ENCODE data around the gene FAAP24. TPM values are rescaled to one million over a fixed set of nuclear protein-coding genes. Genes with fewer than 3 reads are reported as not detected.
"Not testable (repeated sequence)": the region's sequence is repeated elsewhere in the genome, so short reads cannot be mapped to it uniquely, and the experiment has no call there.

Gene FAAP24
- total and polyA plus RNA-seq, 7 experiments from 2014 or later = 0.71 to 7.2 (median 2.5) TPM

- H3K27me3 ChIP-seq (ENCODE audit: control insufficient read depth in 2 of 2, insufficient read depth in 2 of 2, low read length in 2 of 2); H3K4me3 ChIP-seq (ENCODE audit: low read length); H3K9me3 Mint-ChIP-seq; POLR2A ChIA-PET; H3K4me3 Mint-ChIP-seq; ATAC-seq; intact Hi-C loops (cut with micrococcal nuclease); CTCF ChIA-PET; H3K36me3 Mint-ChIP-seq; H3K9me3 ChIP-seq (ENCODE audit: control insufficient read depth in 2 of 3, low read length in 3 of 3); H3K4me1 ChIP-seq (ENCODE audit: control insufficient read depth in 2 of 2, insufficient read depth in 2 of 2, low read length in 2 of 2); H3K27ac Mint-ChIP-seq; H3K27ac ChIP-seq (ENCODE audit: low read depth, low read length); H3K27me3 Mint-ChIP-seq; DNase-seq; H3K36me3 ChIP-seq (ENCODE audit: control insufficient read depth in 2 of 3, insufficient read depth in 3 of 3, low read length in 3 of 3): not testable (repeated sequence)
- peaks cover 10 to 22% (median 16%) of the 10 kb centered on the region in 7 donors for H3K4me1 Mint-ChIP-seq
Observed at GRCh38 chr19:33002126-33002865, 30.3 kb downstream of the FAAP24 start.

GRCh38 chr19:33003424-33004024 is 31.5 kb downstream of the FAAP24 start:
- H3K36me3 Mint-ChIP-seq; H3K9me3 ChIP-seq (ENCODE audit: control insufficient read depth in 2 of 3, low read length in 3 of 3); H3K27ac Mint-ChIP-seq; CTCF ChIA-PET; DNase-seq; H3K9me3 Mint-ChIP-seq; H3K4me3 Mint-ChIP-seq; H3K4me3 ChIP-seq (ENCODE audit: low read length); H3K27me3 ChIP-seq (ENCODE audit: control insufficient read depth in 2 of 2, insufficient read depth in 2 of 2, low read length in 2 of 2); ATAC-seq; intact Hi-C loops (cut with micrococcal nuclease); H3K36me3 ChIP-seq (ENCODE audit: control insufficient read depth in 2 of 3, insufficient read depth in 3 of 3, low read length in 3 of 3); H3K27ac ChIP-seq (ENCODE audit: low read depth, low read length); H3K4me1 ChIP-seq (ENCODE audit: control insufficient read depth in 2 of 2, insufficient read depth in 2 of 2, low read length in 2 of 2); H3K27me3 Mint-ChIP-seq: not testable (repeated sequence)
- POLR2A ChIA-PET = interaction anchor here (0.6 kb wide), 1 partner anchor 9 kb away, joined by 3 read pairs; no protein-coding TSS in a partner anchor
- peaks cover 8 to 14% (median 13%) of the 10 kb centered on the region in 7 donors for H3K4me1 Mint-ChIP-seq

- H3K9me3 Mint-ChIP-seq = no peaks in the 10 kb centered on the region
- ATAC-seq (no peak), DNase-seq (no peak)
- peaks cover 5 to 6% (median 5%) of the 10 kb centered on the region in 7 donors for H3K4me1 Mint-ChIP-seq
- H3K4me3 ChIP-seq (ENCODE audit: low read length) = no peak overlapping the region
- H3K36me3 Mint-ChIP-seq = no peaks in the 10 kb centered on the region
- no peak overlapping the region for H3K27ac Mint-ChIP-seq
- intact Hi-C loops (cut with micrococcal nuclease) = no loop called here
- H3K27me3 Mint-ChIP-seq = no peaks in the 10 kb centered on the region
- no peaks in the 10 kb centered on the region for H3K27me3 ChIP-seq (ENCODE audit: control insufficient read depth in 2 of 2, insufficient read depth in 2 of 2, low read length in 2 of 2)
- no peaks in the 10 kb centered on the region for H3K9me3 ChIP-seq (ENCODE audit: control insufficient read depth in 2 of 3, low read length in 3 of 3)
- H3K27ac ChIP-seq (ENCODE audit: low read depth, low read length) = no peak overlapping the region
- peaks cover 0 to 3% of the 10 kb centered on the region in 2 donors for H3K4me1 ChIP-seq (ENCODE audit: control insufficient read depth in 2 of 2, insufficient read depth in 2 of 2, low read length in 2 of 2)
- CTCF ChIA-PET = no interaction called here
- no peak overlapping the region for H3K4me3 Mint-ChIP-seq
- POLR2A ChIA-PET = no interaction called here
- H3K36me3 ChIP-seq (ENCODE audit: control insufficient read depth in 2 of 3, insufficient read depth in 3 of 3, low read length in 3 of 3) = no peaks in the 10 kb centered on the region
Observed at GRCh38 chr19:33005440-33005839, 33.4 kb downstream of the FAAP24 start.

GRCh38 chr19:33008738-33009137 is 36.7 kb downstream of the FAAP24 start:
- no peak for ATAC-seq
- no peak for DNase-seq
- Mint-ChIP-seq H3K9me3 (no peaks in the 10 kb centered on the region), H3K27me3 (peaks cover 0 to 5% (median 4%) of the 10 kb centered on the region in 5 donors), H3K4me1 (no peaks in the 10 kb centered on the region), H3K27ac (peak overlapping the region in 1 of 9 donors; percentile 2), H3K4me3 (no peak overlapping the region), H3K36me3 (no peaks in the 10 kb centered on the region)
- ChIA-PET CTCF (no interaction called here), POLR2A (no interaction called here)
- intact Hi-C loops (cut with micrococcal nuclease) = no loop called here
- H3K9me3 ChIP-seq (ENCODE audit: control insufficient read depth in 2 of 3, low read length in 3 of 3) = no peaks in the 10 kb centered on the region
- no peaks in the 10 kb centered on the region for H3K36me3 ChIP-seq (ENCODE audit: control insufficient read depth in 2 of 3, insufficient read depth in 3 of 3, low read length in 3 of 3)
- no peaks in the 10 kb centered on the region for H3K27me3 ChIP-seq (ENCODE audit: control insufficient read depth in 2 of 2, insufficient read depth in 2 of 2, low read length in 2 of 2)
- H3K27ac ChIP-seq (ENCODE audit: low read depth, low read length) = no peak overlapping the region
- no peak overlapping the region for H3K4me3 ChIP-seq (ENCODE audit: low read length)
- no peaks in the 10 kb centered on the region for H3K4me1 ChIP-seq (ENCODE audit: control insufficient read depth in 2 of 2, insufficient read depth in 2 of 2, low read length in 2 of 2)

GRCh38 chr19:33010891-33011290 is 38.8 kb downstream of the FAAP24 start:
- H3K9me3 ChIP-seq (ENCODE audit: control insufficient read depth in 2 of 3, low read length in 3 of 3); H3K4me3 Mint-ChIP-seq; H3K4me1 ChIP-seq (ENCODE audit: control insufficient read depth in 2 of 2, insufficient read depth in 2 of 2, low read length in 2 of 2); H3K9me3 Mint-ChIP-seq; ATAC-seq; H3K36me3 Mint-ChIP-seq; DNase-seq; intact Hi-C loops (cut with micrococcal nuclease); H3K4me1 Mint-ChIP-seq; H3K36me3 ChIP-seq (ENCODE audit: control insufficient read depth in 2 of 3, insufficient read depth in 3 of 3, low read length in 3 of 3); H3K4me3 ChIP-seq (ENCODE audit: low read length); H3K27ac Mint-ChIP-seq; H3K27ac ChIP-seq (ENCODE audit: low read depth, low read length); POLR2A ChIA-PET; H3K27me3 ChIP-seq (ENCODE audit: control insufficient read depth in 2 of 2, insufficient read depth in 2 of 2, low read length in 2 of 2); CTCF ChIA-PET; H3K27me3 Mint-ChIP-seq: not testable (repeated sequence)

- Histone ChIP-seq H3K4me3 (ENCODE audit: low read length) (no peak overlapping the region), H3K27ac (ENCODE audit: low read depth, low read length) (no peak overlapping the region), H3K4me1 (ENCODE audit: control insufficient read depth in 2 of 2, insufficient read depth in 2 of 2, low read length in 2 of 2) (no peaks in the 10 kb centered on the region), H3K27me3 (ENCODE audit: control insufficient read depth in 2 of 2, insufficient read depth in 2 of 2, low read length in 2 of 2) (no peaks in the 10 kb centered on the region), H3K9me3 (ENCODE audit: control insufficient read depth in 2 of 3, low read length in 3 of 3) (no peaks in the 10 kb centered on the region), H3K36me3 (ENCODE audit: control insufficient read depth in 2 of 3, insufficient read depth in 3 of 3, low read length in 3 of 3) (no peaks in the 10 kb centered on the region)
- Mint-ChIP-seq H3K27ac (no peak overlapping the region), H3K36me3 (peaks cover 0 to 5% (median 0%) of the 10 kb centered on the region in 5 donors), H3K4me1 (peaks cover 0 to 2% (median 0%) of the 10 kb centered on the region in 7 donors), H3K9me3 (peaks cover 0 to 9% (median 2%) of the 10 kb centered on the region in 11 donors), H3K4me3 (no peak overlapping the region), H3K27me3 (peaks cover 0 to 6% (median 4%) of the 10 kb centered on the region in 5 donors)
- intact Hi-C loops (cut with micrococcal nuclease) = no loop called here
- ChIA-PET POLR2A (no interaction called here), CTCF (interaction anchor here (0.6 kb wide), 1 partner anchor 1713 kb away, joined by 6 read pairs; no protein-coding TSS in a partner anchor)
- ATAC-seq (no peak), DNase-seq (no peak)
Observed at GRCh38 chr19:33022472-33023116, 50.6 kb downstream of the FAAP24 start.
